Measurements from ENCODE around the gene ABCC6. TPM values are rescaled to one million over a fixed set of nuclear protein-coding genes. Genes with fewer than 3 reads are reported as not detected.

Gene ABCC6
- total and polyA plus RNA-seq, 10 of the 15 experiments (the other 5 are each of a cell fraction or from before 2014, with no cell fraction given): 0.05 to 0.13 (median 0.06) TPM; not detected in 5

DNA sequence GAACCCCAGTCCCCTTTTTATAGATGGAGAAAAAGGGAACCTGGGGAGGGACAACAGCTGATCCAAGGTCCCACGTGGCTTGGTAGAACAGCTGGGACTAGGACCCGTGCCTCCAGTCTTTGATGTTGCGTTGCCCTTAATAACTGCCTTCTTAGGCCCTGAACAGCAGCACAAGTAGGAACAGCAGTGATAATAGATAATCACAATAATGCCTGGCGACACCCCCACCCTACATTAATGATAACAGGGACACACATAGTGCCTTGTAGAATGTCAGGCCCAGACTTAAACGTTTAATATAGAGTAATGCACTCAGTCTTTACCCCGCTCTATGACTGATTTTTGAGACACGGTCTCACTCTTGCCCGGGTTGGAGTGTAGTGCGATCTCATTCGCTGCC is 96.4 kb downstream of the ABCC6 start:
- TF ChIP-seq, protein P1, sequence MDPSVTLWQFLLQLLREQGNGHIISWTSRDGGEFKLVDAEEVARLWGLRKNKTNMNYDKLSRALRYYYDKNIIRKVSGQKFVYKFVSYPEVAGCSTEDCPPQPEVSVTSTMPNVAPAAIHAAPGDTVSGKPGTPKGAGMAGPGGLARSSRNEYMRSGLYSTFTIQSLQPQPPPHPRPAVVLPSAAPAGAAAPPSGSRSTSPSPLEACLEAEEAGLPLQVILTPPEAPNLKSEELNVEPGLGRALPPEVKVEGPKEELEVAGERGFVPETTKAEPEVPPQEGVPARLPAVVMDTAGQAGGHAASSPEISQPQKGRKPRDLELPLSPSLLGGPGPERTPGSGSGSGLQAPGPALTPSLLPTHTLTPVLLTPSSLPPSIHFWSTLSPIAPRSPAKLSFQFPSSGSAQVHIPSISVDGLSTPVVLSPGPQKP (IDR thresholded peaks at IDR 0.05; ENCODE audit: low read depth, low read length): no peak
- TF ChIP-seq STAT1 (conservative IDR thresholded peaks at IDR 0.05) (no peak), BACH1 (IDR thresholded peaks at IDR 0.05; ENCODE audit: borderline replicate concordance) (no peak), KAT2A (conservative IDR thresholded peaks at IDR 0.05; ENCODE audit: control insufficient read depth, low read depth, low read length) (no peak), CREB1 (IDR thresholded peaks at IDR 0.05; ENCODE audit: low read depth) (no peak), ATF7 (IDR thresholded peaks at IDR 0.05; ENCODE audit: low read depth) (no peak), CHD4 (IDR thresholded peaks at IDR 0.05) (no peak), EGR1 (IDR thresholded peaks at IDR 0.05; ENCODE audit: borderline replicate concordance in 1 of 2, low read depth in 2 of 2, low read length in 2 of 2) (no peak), MYB (IDR thresholded peaks at IDR 0.05; ENCODE audit: borderline replicate concordance, low read depth, low read length) (no peak), SRF (IDR thresholded peaks at IDR 0.05; ENCODE audit: low read depth in 2 of 2, low read length in 2 of 2) (no peak), RAD51 (IDR thresholded peaks at IDR 0.05) (no peak), HCFC1 (IDR thresholded peaks at IDR 0.05; ENCODE audit: low read length) (no peak), CHD1 (IDR thresholded peaks at IDR 0.05; ENCODE audit: low read depth, low read length) (no peak), RBBP5 (conservative IDR thresholded peaks at IDR 0.05) (no peak), IKZF1 (conservative IDR thresholded peaks at IDR 0.05) (no peak), RCOR1 (conservative IDR thresholded peaks at IDR 0.05; ENCODE audit: low read depth, low read length) (no peak), TCF12 (IDR thresholded peaks at IDR 0.05; ENCODE audit: low read depth, low read length) (no peak), RFX5 (IDR thresholded peaks at IDR 0.05; ENCODE audit: low read depth, low read length) (no peak)
- TF ChIP-seq, protein P2, sequence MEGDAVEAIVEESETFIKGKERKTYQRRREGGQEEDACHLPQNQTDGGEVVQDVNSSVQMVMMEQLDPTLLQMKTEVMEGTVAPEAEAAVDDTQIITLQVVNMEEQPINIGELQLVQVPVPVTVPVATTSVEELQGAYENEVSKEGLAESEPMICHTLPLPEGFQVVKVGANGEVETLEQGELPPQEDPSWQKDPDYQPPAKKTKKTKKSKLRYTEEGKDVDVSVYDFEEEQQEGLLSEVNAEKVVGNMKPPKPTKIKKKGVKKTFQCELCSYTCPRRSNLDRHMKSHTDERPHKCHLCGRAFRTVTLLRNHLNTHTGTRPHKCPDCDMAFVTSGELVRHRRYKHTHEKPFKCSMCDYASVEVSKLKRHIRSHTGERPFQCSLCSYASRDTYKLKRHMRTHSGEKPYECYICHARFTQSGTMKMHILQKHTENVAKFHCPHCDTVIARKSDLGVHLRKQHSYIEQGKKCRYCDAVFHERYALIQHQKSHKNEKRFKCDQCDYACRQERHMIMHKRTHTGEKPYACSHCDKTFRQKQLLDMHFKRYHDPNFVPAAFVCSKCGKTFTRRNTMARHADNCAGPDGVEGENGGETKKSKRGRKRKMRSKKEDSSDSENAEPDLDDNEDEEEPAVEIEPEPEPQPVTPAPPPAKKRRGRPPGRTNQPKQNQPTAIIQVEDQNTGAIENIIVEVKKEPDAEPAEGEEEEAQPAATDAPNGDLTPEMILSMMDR (IDR thresholded peaks at IDR 0.05 in 2 of 3, conservative IDR thresholded peaks at IDR 0.05 in 1 of 3; ENCODE audit: control insufficient read depth in 2 of 3, extremely low read depth in 1 of 3, insufficient read depth in 1 of 3, low read depth in 3 of 3, low read length in 3 of 3): no peak
- Histone ChIP-seq H3K9me3 (replicated peaks; ENCODE audit: control insufficient read depth, insufficient read depth, low read length) (peaks cover 8% of the 10 kb centered on the region; the same call in 2 of the 3 replicates), H3K36me3 (ENCODE audit: control insufficient read depth in 2 of 2, insufficient read depth in 2 of 2, low read length in 1 of 2) (peaks cover 10 to 47% of the 10 kb centered on the region in 2 experiments), H3K4me1 (ENCODE audit: control insufficient read depth, insufficient read depth, low read length) (no peaks in the 10 kb centered on the region), H3K27ac (ENCODE audit: control insufficient read depth, insufficient read depth) (no peak overlapping the region), H4K20me1 (ENCODE audit: control insufficient read depth, insufficient read depth) (no peaks in the 10 kb centered on the region), H3K9ac (ENCODE audit: control insufficient read depth, insufficient read depth, low read length) (no peak overlapping the region), H3K4me3 (no peak overlapping the region), H3K4me2 (ENCODE audit: control insufficient read depth, insufficient read depth) (no peak overlapping the region), H3K27me3 (replicated peaks in 1 of 2; ENCODE audit: control insufficient read depth in 2 of 2, insufficient read depth in 2 of 2, low read length in 1 of 2) (no peaks in the 10 kb centered on the region), H3K79me2 (ENCODE audit: control insufficient read depth, insufficient read depth, low read length) (no peaks in the 10 kb centered on the region), H2AFZ (ENCODE audit: control insufficient read depth, low read depth, low read length) (no peak overlapping the region)
- intact Hi-C loops (cut with micrococcal nuclease; ENCODE audit: unreplicated experiment) (loop anchor here (10.0 kb wide), 1 partner anchor 362 kb away; no protein-coding TSS in a partner anchor), in situ Hi-C loops (cut with MboI) (loop anchor here (5.0 to 10.0 kb wide), 2 partner anchors 62 to 370 kb away; no protein-coding TSS in a partner anchor)
- CTCF ChIA-PET: interaction anchor here (0.6 to 2.5 kb wide), 9 partner anchors 15 to 364 kb away, joined by 3 to 35 read pairs (median 5); no protein-coding TSS in a partner anchor
- POLR2A ChIA-PET: no interaction called here
- BruUV-seq (replicated peaks): TSS peak; percentile 24
- SMC1A ChIA-PET (ENCODE audit: uncharacterized antibody, unreplicated experiment): interaction anchor here (1.2 to 2.0 kb wide), 6 partner anchors 239 to 361 kb away, joined by 3 to 6 read pairs (median 4); partner anchors contain the start of gene CEP20
- RAD21 ChIA-PET (ENCODE audit: unreplicated experiment): interaction anchor here (1.8 to 2.0 kb wide), 2 partner anchors 238 to 361 kb away, joined by 8 to 9 read pairs; partner anchors contain the start of gene CEP20
- FAIRE-seq (no peak), DNase-seq (ENCODE audit: low read depth, low spot score) (no peak), ATAC-seq (0 out of 3 replicates have a peak, but pooled peaks have one; percentile 18)
- 89% methylated on average over 10 of the region's 10 CpGs for WGBS (ENCODE audit: insufficient coverage, insufficient replicate concordance, low lambda C conversion rate, missing lambda C conversion rate)

Measured in GM12878 (cell line).